RPMI7951 (cell line): ENCODE results near the gene BIK. TPM values are rescaled to one million over a fixed set of nuclear protein-coding genes. Genes with fewer than 3 reads are reported as not detected.

ENCODE experiments used
- total RNA-seq: library from RNA; depleted of rRNA; stranded (reverse); fragments of >200 nt; shearing (Covaris generic); gene quantifications from 2 replicates; pipeline ENCODE4 v1.2.3, GENCODE V29; 2014; rRNA removed

The BIK gene
- total RNA-seq, 1 experiment from 2014 or later: not detected

Other genes starting within 250 kb of the BIK start
- 26.6 and 32.0 TPM in 2 replicates for gene PACSIN2, start 95.6 kb upstream of the BIK start, total RNA-seq
- gene TTLL1, start 21.4 kb upstream of the BIK start, total RNA-seq: 3.7 and 5.0 TPM in 2 replicates
- 17.5 and 21.6 TPM in 2 replicates for gene MCAT, start 32.6 kb downstream of the BIK start, total RNA-seq
- 285 and 426 TPM in 2 replicates for gene TSPO, start 40.8 kb downstream of the BIK start, total RNA-seq
- gene TTLL12, start 76.4 kb downstream of the BIK start, total RNA-seq: 17.9 and 21.7 TPM in 2 replicates
- 7.0 and 9.2 TPM in 2 replicates for gene SCUBE1, start 232.6 kb downstream of the BIK start, total RNA-seq